K562 (cell line): Measurements from ENCODE around the gene SEC11A. TPM values are rescaled to one million over a fixed set of nuclear protein-coding genes. Genes with fewer than 3 reads are reported as not detected.

Experiments
- ELF1 ChIP-seq: fragments of 200-800 bp; sonication (Bioruptor generic); IDR thresholded peaks from 2 replicates; pipeline ENCODE4 v1.6.1; 2016; ENCODE audit warnings: missing genetic modification characterization, missing compliant biosample characterization
- EZH2 ChIP-seq: IDR thresholded peaks from 2 replicates; pipeline ENCODE4 v1.6.1; 2012; ENCODE audit warnings: low read depth, mild to moderate bottlenecking, inconsistent platforms, low read length, borderline replicate concordance
- HNRNPUL1 ChIP-seq: fragments of 200-400 bp; formaldehyde crosslinking; IDR thresholded peaks from 2 replicates; pipeline ENCODE4 v1.6.1; 2017; ENCODE audit warnings: low read length
- MECOM ChIP-seq: fragments of 250-450 bp; sonication (Bioruptor Pico); IDR thresholded peaks from 2 replicates; pipeline ENCODE4 v1.8.0; 2022; ENCODE audit warnings: inconsistent platforms
- POLR2G ChIP-seq: fragments of 200-400 bp; formaldehyde crosslinking; IDR thresholded peaks from 2 replicates; pipeline ENCODE4 v1.6.1; 2017; ENCODE audit warnings: low read depth, mild to moderate bottlenecking, antibody characterized with exemption, low read length, moderate library complexity
- PRPF4 ChIP-seq: fragments of 200-400 bp; formaldehyde crosslinking; IDR thresholded peaks from one replicate; pipeline ENCODE4 v1.6.1; 2017; ENCODE audit warnings: low read length, low read depth, mild to moderate bottlenecking; ENCODE audit not compliant: insufficient read depth, poor library complexity, severe bottlenecking
- TOE1 ChIP-seq, 2 experiments: fragments of 450-650 bp in 1 of 2; sonication (generic) in 1 of 2; formaldehyde crosslinking in 1 of 2; IDR thresholded peaks; 2 replicates each; pipeline versions ENCODE4 v1.7.1 to v1.8.0; 2016 to 2022; ENCODE audit warnings: borderline replicate concordance in 2 of 2, mild to moderate bottlenecking in 2 of 2, antibody characterized with exemption in 1 of 2, inconsistent platforms in 1 of 2, low read depth in 1 of 2, missing genetic modification reagents in 1 of 2, moderate library complexity in 1 of 2
- ZBTB8A ChIP-seq: fragments of 450-650 bp; IDR thresholded peaks from 2 replicates; pipeline ENCODE4 v1.6.1; 2018; ENCODE audit warnings: mild to moderate bottlenecking, moderate library complexity; ENCODE audit not compliant: partially characterized antibody
- ZNF384 ChIP-seq: IDR thresholded peaks from 2 replicates; pipeline ENCODE4 v1.6.1; 2012; ENCODE audit warnings: low read depth, low read length, improper control_type of control experiment
- polyA plus RNA-seq, 8 experiments: library from polyadenylated mRNA; depleted of rRNA in 4 of 8; stranded (reverse) in 5 of 8; unstranded in 3 of 8; fragments of >200 nt; fragmentation: Nextera tagmentation in 2 of 8; fragmentation: Illumina TruSeq in 1 of 8; extraction: Ambion mirVana in 2 of 8; extraction: Trizol in 1 of 8; gene quantifications; 2 replicates each; pipeline versions ENCODE4 v1.2.1 to v1.2.3, GENCODE V29; 2011 to 2014; ENCODE audit warnings: inconsistent platforms in 1 of 8, missing spikeins in 1 of 8
- total RNA-seq, 7 experiments: library from RNA; depleted of rRNA in 6 of 7; stranded (reverse); fragments of >200 nt in 6 of 7; fragmentation: Illumina TruSeq in 2 of 7; extraction: Trizol in 2 of 7; gene quantifications; 2 replicates each; pipeline versions ENCODE4 v1.2.1 to v1.2.3, GENCODE V29; 2011 to 2021; ENCODE audit warnings: low replicate concordance in 1 of 7
- TF ChIP-seq, protein P1 (sequence below): fragments of 450-650 bp; IDR thresholded peaks from 2 replicates; pipeline ENCODE4 v1.6.1; 2018; ENCODE audit warnings: mild to moderate bottlenecking, low read depth; ENCODE audit not compliant: partially characterized antibody
- TF ChIP-seq, protein P2 (sequence below), 2 experiments: fragments of 450-650 bp; IDR thresholded peaks; 2 replicates each; pipeline ENCODE4 v1.6.1; 2018; ENCODE audit warnings: mild to moderate bottlenecking in 2 of 2, low read depth in 1 of 2; ENCODE audit not compliant: partially characterized antibody in 2 of 2

SEC11A gene
- total and polyA plus RNA-seq, 9 of the 15 experiments (the other 6 are each of a cell fraction or from before 2014, with no cell fraction given), result 175 to 310 (median 229) TPM

DNA sequence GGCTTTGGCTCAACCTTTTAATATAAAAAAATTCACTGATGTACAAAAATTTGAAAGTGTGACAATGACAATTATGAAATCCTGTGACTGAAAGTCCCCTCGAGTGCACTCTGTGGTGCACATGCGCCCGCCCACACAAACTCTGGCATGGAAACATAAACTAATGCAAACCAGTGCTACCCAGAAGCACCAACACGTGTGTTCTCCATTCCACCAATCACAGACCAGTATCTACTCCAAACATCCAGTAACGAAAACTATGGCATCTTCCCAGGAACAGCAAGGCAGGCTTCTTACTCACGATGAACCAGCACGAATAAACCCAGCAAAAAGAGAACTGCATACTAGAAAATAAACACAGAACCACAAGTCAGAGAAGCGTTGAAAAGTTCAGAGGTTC, 46.2 kb downstream of the SEC11A start (continued):
- TF ChIP-seq TOE1 (IDR thresholded peaks at IDR 0.05; ENCODE audit: borderline replicate concordance) (no peak), TOE1 (CRISPR knock-in tag; IDR thresholded peaks at IDR 0.05; ENCODE audit: borderline replicate concordance, low read depth) (no peak), ELF1 (tag) (no peak), PRPF4 (no peak), EZH2 (no peak), POLR2G (no peak), HNRNPUL1 (no peak), MECOM (no peak), ZBTB8A (no peak), ZNF384 (no peak)
- TF ChIP-seq, protein P1, sequence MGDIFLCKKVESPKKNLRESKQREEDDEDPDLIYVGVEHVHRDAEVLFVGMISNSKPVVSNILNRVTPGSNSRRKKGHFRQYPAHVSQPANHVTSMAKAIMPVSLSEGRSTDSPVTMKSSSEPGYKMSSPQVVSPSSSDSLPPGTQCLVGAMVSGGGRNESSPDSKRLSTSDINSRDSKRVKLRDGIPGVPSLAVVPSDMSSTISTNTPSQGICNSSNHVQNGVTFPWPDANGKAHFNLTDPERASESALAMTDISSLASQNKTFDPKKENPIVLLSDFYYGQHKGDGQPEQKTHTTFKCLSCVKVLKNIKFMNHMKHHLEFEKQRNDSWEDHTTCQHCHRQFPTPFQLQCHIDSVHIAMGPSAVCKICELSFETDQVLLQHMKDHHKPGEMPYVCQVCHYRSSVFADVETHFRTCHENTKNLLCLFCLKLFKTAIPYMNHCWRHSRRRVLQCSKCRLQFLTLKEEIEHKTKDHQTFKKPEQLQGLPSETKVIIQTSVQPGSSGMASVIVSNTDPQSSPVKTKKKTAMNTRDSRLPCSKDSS, result no peak
- TF ChIP-seq, protein P2, sequence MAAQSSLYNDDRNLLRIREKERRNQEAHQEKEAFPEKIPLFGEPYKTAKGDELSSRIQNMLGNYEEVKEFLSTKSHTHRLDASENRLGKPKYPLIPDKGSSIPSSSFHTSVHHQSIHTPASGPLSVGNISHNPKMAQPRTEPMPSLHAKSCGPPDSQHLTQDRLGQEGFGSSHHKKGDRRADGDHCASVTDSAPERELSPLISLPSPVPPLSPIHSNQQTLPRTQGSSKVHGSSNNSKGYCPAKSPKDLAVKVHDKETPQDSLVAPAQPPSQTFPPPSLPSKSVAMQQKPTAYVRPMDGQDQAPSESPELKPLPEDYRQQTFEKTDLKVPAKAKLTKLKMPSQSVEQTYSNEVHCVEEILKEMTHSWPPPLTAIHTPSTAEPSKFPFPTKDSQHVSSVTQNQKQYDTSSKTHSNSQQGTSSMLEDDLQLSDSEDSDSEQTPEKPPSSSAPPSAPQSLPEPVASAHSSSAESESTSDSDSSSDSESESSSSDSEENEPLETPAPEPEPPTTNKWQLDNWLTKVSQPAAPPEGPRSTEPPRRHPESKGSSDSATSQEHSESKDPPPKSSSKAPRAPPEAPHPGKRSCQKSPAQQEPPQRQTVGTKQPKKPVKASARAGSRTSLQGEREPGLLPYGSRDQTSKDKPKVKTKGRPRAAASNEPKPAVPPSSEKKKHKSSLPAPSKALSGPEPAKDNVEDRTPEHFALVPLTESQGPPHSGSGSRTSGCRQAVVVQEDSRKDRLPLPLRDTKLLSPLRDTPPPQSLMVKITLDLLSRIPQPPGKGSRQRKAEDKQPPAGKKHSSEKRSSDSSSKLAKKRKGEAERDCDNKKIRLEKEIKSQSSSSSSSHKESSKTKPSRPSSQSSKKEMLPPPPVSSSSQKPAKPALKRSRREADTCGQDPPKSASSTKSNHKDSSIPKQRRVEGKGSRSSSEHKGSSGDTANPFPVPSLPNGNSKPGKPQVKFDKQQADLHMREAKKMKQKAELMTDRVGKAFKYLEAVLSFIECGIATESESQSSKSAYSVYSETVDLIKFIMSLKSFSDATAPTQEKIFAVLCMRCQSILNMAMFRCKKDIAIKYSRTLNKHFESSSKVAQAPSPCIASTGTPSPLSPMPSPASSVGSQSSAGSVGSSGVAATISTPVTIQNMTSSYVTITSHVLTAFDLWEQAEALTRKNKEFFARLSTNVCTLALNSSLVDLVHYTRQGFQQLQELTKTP (IDR thresholded peaks at IDR 0.05; ENCODE audit: low read depth in 1 of 2, partially characterized antibody in 2 of 2), result no peak
